ENCODE measurements around the gene ANKRD55.

Gene ANKRD55

DNA sequence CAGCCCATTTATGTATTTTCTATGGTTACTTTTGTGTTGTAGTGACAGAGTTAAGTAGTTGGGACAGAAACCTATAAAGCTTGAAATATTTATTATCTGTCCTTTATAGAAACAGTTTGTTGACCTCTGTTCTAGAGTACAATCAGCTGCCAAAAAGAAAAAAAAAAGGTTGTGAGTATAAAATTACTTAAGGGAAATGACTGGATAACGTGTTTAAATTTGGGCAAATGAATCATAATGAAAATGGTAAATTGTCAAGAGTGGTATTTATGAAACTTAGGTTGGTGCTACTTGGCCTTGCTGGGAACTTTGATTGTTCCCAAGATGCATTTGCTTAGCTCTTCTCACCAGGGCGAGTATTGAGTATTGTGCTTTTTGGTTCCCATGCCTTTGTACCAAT is 168.1 kb downstream of the ANKRD55 start:
- DNase-seq (ENCODE audit: low read depth) = no peak
- H3K4me3 ChIP-seq (ENCODE audit: control insufficient read depth, low read depth, low read length) = no peak overlapping the region
- TF ChIP-seq, protein P1, sequence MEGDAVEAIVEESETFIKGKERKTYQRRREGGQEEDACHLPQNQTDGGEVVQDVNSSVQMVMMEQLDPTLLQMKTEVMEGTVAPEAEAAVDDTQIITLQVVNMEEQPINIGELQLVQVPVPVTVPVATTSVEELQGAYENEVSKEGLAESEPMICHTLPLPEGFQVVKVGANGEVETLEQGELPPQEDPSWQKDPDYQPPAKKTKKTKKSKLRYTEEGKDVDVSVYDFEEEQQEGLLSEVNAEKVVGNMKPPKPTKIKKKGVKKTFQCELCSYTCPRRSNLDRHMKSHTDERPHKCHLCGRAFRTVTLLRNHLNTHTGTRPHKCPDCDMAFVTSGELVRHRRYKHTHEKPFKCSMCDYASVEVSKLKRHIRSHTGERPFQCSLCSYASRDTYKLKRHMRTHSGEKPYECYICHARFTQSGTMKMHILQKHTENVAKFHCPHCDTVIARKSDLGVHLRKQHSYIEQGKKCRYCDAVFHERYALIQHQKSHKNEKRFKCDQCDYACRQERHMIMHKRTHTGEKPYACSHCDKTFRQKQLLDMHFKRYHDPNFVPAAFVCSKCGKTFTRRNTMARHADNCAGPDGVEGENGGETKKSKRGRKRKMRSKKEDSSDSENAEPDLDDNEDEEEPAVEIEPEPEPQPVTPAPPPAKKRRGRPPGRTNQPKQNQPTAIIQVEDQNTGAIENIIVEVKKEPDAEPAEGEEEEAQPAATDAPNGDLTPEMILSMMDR (IDR thresholded peaks at IDR 0.05; ENCODE audit: control insufficient read depth, insufficient read depth, low read depth, low read length, missing control alignments) = no peak

DNA sequence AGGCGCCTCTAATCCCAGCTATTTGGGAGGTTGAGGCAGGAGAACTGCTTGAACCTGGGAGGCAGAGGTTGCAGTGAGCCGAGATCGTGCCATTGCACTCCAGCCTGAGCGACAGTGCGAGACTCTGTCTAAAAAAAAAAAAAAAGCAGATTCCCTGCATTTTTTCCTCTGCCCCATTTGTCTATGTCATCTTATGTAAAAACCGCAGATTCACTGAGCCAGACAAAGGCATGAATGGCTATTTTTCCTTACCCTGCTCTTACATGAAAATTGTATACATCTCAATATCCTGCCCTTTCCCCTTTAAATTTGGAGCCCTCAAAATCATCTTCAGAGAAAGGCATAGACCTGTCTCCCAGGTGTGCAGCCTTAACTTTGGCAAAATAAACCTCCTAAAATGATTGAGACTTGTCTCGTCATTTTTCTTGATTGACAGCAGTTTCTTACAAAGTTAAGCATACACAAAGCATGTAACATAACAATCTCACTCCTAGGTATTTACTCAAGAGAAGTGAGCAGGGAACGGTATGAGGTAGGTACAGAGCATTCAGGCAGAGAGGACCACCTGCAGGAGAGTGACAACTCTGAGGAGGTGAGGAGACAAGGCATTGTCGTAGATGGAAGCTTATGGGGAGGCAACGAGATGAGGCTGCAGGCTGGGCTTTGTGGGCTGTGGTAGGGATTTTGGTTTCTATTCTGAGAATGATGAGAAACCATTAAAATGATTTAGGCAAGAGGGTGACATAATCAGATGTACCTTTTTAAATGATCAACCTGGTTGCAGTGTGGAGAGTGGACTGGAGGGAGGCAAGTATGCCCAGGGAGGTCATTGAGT is 172.6 kb downstream of the ANKRD55 start:
- H3K4me3 ChIP-seq (ENCODE audit: control insufficient read depth, low read depth, low read length) = no peak overlapping the region
- TF ChIP-seq, protein P1 (IDR thresholded peaks at IDR 0.05; ENCODE audit: control insufficient read depth, insufficient read depth, low read depth, low read length, missing control alignments) = no peak
- DNase-seq (ENCODE audit: low read depth) = no peak

DNA sequence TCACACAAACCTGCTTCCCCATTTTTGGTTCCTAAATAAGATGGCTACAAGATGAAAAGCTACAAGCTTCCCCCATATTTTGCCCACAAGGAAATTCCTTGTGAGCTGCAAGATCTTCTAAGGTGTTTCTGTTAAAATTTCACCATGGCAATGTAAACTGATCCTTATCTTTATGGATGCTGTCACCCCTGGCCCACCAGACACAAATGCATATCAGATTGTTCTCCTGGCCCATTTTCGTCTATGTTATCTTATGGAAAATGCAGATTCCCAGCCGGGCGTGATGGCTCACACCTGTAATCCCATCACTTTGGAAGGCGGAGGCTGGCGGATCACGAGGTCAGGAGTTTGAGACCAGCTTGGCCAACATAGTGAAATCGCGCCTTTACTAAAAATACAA is 173.3 kb downstream of the ANKRD55 start:
- DNase-seq (ENCODE audit: low read depth) = no peak
- TF ChIP-seq, protein P1 (IDR thresholded peaks at IDR 0.05; ENCODE audit: control insufficient read depth, insufficient read depth, low read depth, low read length, missing control alignments) = no peak
- no peak overlapping the region for H3K4me3 ChIP-seq (ENCODE audit: control insufficient read depth, low read depth, low read length)

DNA sequence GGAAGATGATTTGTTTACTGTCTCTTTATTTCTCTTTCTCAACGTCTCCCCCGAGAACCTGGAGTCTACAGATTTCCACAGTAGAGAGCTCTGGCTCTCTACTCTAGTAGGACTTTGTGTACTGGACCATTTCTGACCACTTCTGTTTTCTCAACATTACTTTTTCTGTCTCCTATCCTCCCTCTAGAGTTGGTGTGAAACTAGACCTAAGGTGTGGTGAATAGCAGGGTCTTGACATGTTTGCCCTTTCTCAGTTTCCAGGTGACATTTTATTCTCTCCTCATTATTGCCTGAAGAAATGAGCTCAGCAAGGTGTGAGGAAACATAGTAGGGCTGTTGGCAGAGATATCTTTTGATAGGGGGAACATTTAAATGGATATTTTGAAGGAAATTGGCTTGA is 176.3 kb downstream of the ANKRD55 start:
- H3K4me3 ChIP-seq (ENCODE audit: control insufficient read depth, low read depth, low read length) = no peak overlapping the region
- DNase-seq (ENCODE audit: low read depth) = no peak
- TF ChIP-seq, protein P1 (IDR thresholded peaks at IDR 0.05; ENCODE audit: control insufficient read depth, insufficient read depth, low read depth, low read length, missing control alignments) = no peak

DNA sequence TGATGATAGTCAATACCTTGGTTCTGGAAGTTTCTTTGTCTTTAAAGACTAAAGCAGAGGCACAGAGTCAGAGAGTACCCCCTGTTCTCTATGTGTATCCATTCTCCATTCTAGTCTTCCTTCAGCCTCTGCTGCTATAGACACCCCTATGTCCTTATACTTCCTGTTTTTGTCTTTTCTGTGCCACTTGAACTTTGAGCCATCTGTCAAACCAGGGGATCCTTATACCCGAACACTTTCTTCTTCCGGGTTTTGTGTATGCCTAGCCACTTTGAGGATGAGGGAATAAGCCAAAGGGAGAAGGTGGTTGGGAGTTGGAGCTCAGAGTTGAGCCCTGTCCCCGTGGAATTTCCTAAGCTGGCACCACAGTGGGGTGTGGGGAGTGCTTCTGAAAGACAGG is 177.3 kb downstream of the ANKRD55 start:
- TF ChIP-seq, protein P1 (IDR thresholded peaks at IDR 0.05; ENCODE audit: control insufficient read depth, insufficient read depth, low read depth, low read length, missing control alignments) = no peak
- DNase-seq (ENCODE audit: low read depth) = no peak
- no peak overlapping the region for H3K4me3 ChIP-seq (ENCODE audit: control insufficient read depth, low read depth, low read length)

DNA sequence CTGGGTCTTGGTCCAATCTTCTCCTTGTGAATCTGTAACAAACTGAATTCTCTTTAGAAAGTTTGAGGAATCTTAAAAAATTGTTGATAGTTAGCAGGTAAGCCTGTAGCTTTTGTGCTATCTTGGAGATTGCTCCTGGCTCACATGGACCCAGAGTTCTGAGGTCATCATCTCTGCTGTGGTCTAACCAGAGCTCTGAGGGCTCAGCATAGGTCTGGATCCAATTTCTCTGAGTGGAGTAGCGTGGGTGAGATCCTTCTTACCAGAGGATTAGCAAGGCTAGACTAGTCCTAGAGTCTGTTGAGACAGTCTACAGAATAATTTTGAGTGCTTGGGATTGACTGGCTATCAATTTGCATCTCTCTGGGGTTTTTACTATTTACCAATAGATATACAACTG is 177.8 kb downstream of the ANKRD55 start:
- TF ChIP-seq, protein P1 (IDR thresholded peaks at IDR 0.05; ENCODE audit: control insufficient read depth, insufficient read depth, low read depth, low read length, missing control alignments) = no peak
- no peak for DNase-seq (ENCODE audit: low read depth)

More for the DNA sequence above, 177.8 kb downstream of the ANKRD55 start:
- no peak overlapping the region for H3K4me3 ChIP-seq (ENCODE audit: control insufficient read depth, low read depth, low read length)
